Neural progenitor cell (in vitro differentiated cells): ENCODE data around the gene B3GALT5.

ENCODE experiments used
- CTCF ChIP-seq: fragments of 200-600 bp; sonication (generic); IDR thresholded peaks from 2 replicates; pipeline ENCODE4 v1.5.1; 2017; ENCODE audit warnings: antibody characterized with exemption, mild to moderate bottlenecking
- EZH2 ChIP-seq: fragments of 200-600 bp; sonication (generic); IDR thresholded peaks from 2 replicates; pipeline ENCODE4 v1.6.1; 2017; ENCODE audit warnings: antibody characterized with exemption, mild to moderate bottlenecking, moderate library complexity
- EZH2phosphoT487 ChIP-seq: fragments of 200-600 bp; sonication (generic); IDR thresholded peaks from 2 replicates; pipeline ENCODE4 v1.6.1; 2017; ENCODE audit warnings: antibody characterized with exemption

- TF ChIP-seq CTCF (no peak), EZH2 (no peak), EZH2phosphoT487 (no peak)
These were observed 45.3 kb downstream of the B3GALT5 start for GRCh38 chr21:39658066-39658465.
